Measurements from ENCODE around the gene IFITM1.
"Not testable (repeated sequence)": the region's sequence is repeated elsewhere in the genome, so short reads cannot be mapped to it uniquely, and the experiment has no call there.

Gene IFITM1

DNA sequence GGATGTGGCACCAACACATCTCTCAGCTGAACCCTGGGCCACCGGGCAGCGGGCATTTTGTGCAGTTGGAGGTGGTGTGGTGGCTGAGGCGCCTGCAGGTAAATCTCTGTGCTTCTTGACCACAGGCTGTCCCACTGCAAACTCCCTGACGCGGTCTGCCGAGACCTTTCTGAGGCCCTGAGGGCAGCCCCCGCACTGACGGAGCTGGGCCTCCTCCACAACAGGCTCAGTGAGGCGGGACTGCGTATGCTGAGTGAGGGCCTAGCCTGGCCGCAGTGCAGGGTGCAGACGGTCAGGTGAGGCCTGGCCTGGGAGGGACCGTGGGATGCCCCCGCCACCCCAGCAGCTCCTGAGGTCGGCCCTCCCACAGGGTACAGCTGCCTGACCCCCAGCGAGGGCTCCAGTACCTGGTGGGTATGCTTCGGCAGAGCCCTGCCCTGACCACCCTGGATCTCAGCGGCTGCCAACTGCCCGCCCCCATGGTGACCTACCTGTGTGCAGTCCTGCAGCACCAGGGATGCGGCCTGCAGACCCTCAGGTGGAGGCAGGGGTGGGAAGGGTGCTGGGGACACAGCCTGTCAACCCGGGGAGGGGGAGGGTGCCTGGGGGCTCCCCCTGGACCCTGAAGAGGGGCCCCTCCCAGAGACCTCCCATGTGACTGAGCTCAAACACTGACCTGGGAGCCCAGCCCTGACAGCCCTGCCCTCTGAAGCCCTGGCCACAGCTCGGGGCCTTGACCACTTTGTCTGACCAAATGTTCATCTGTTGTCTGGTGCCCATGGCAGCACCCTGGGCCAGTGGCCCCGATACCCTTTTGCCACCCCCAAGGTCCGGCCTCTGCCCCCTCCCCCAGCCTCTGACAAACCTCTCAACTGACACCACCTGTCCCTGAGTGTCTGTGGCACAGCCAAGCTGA is 29.5 kb upstream of the IFITM1 start:
- Histone ChIP-seq H3K9ac (ENCODE audit: insufficient read length, low read depth) (no peak overlapping the region), H3K27me3 (ENCODE audit: insufficient read depth, insufficient read length) (peaks cover 30% of the 10 kb centered on the region), H3K9me3 (ENCODE audit: insufficient read depth, low read length) (no peaks in the 10 kb centered on the region), H3K4me1 (ENCODE audit: insufficient read depth, insufficient read length) (peaks cover 10% of the 10 kb centered on the region), H3K4me3 (ENCODE audit: insufficient read length, low read depth) (no peak overlapping the region), H3K36me3 (ENCODE audit: insufficient read depth, insufficient read length, low read length) (no peaks in the 10 kb centered on the region)
- TF ChIP-seq YY1 (IDR thresholded peaks at IDR 0.05; ENCODE audit: insufficient read depth, insufficient read length) (no peak), SUZ12 (IDR thresholded peaks at IDR 0.05; ENCODE audit: extremely low read depth, insufficient read depth, insufficient read length) (no peak), ZNF274 (IDR thresholded peaks at IDR 0.05; ENCODE audit: low read depth, low read length) (no peak)
- DNase-seq (ENCODE audit: low read depth, low spot score) = no peak

DNA sequence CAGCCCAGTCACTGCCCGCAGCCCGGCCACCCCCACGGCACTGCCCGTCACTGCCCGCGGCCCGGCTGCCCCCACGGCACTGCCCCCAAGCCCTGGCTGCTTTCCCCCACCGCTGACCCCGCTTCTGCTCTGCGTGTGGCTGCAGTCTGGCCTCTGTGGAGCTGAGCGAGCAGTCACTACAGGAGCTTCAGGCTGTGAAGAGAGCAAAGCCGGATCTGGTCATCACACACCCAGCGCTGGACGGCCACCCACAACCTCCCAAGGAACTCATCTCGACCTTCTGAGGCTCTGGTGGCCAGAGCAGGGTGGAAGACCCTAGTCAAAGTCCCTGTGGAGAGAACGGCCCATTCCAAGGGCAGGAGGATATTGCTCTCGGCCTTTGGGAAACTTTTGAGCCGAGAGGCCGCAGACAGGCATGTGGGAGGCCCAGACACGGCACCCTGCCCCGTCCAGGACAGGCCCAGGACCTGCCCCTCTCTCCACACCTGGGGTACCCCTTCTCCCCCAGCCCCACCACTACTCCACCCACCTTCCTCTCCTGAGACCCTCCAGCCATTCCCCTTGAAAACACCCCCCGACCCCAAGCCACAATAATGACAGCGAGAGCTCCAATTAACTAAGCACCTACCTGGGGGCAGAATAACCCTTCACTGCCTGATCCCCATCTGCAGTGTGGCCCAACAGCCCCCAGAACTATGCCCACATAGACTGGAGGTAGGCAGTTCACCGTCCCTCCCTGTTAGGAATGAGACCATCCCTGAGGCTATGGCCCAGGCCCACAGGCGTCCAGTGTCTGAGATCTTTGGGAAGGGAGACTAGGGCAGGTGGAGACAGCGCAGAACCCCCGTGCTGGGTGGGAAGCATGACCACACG is 28.6 kb upstream of the IFITM1 start:
- no peak for TF ChIP-seq SUZ12 (IDR thresholded peaks at IDR 0.05; ENCODE audit: extremely low read depth, insufficient read depth, insufficient read length)
- no peak for TF ChIP-seq ZNF274 (IDR thresholded peaks at IDR 0.05; ENCODE audit: low read depth, low read length)
- TF ChIP-seq YY1 (IDR thresholded peaks at IDR 0.05; ENCODE audit: insufficient read depth, insufficient read length) = no peak
- peaks cover 16% of the 10 kb centered on the region for H3K4me1 ChIP-seq (ENCODE audit: insufficient read depth, insufficient read length)
- H3K36me3 ChIP-seq (ENCODE audit: insufficient read depth, insufficient read length, low read length) = peaks cover 6% of the 10 kb centered on the region
- no peaks in the 10 kb centered on the region for H3K9me3 ChIP-seq (ENCODE audit: insufficient read depth, low read length)
- H3K27me3 ChIP-seq (ENCODE audit: insufficient read depth, insufficient read length) = peaks cover 30% of the 10 kb centered on the region
- H3K9ac ChIP-seq (ENCODE audit: insufficient read length, low read depth) = peak overlapping the region; percentile 64
- H3K4me3 ChIP-seq (ENCODE audit: insufficient read length, low read depth) = no peak overlapping the region
- no peak for DNase-seq (ENCODE audit: low read depth, low spot score)

DNA sequence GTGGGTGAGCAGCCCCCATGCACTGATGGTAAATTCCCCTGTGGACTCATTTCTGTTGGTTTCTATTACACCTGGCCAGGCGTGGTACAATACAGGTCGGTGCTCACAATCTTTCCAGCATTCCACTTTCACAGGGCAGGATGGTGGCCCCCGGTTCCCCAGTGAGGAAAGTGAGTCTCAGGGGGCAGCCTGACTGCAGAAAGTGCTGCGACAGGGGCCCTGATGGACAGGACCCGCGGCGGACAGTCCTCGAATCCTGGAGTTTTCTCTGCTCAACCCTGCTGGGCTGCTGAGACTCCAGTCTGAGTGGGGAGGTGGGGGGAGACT is 28.0 kb upstream of the IFITM1 start:
- Histone ChIP-seq H3K9me3 (ENCODE audit: insufficient read depth, low read length) (no peaks in the 10 kb centered on the region), H3K4me3 (ENCODE audit: insufficient read length, low read depth) (no peak overlapping the region), H3K9ac (ENCODE audit: insufficient read length, low read depth) (peak overlapping the region; percentile 64), H3K4me1 (ENCODE audit: insufficient read depth, insufficient read length) (peaks cover 22% of the 10 kb centered on the region), H3K27me3 (ENCODE audit: insufficient read depth, insufficient read length) (peaks cover 26% of the 10 kb centered on the region), H3K36me3 (ENCODE audit: insufficient read depth, insufficient read length, low read length) (peaks cover 12% of the 10 kb centered on the region)
- no peak for DNase-seq (ENCODE audit: low read depth, low spot score)
- no peak for TF ChIP-seq YY1 (IDR thresholded peaks at IDR 0.05; ENCODE audit: insufficient read depth, insufficient read length)
- no peak for TF ChIP-seq SUZ12 (IDR thresholded peaks at IDR 0.05; ENCODE audit: extremely low read depth, insufficient read depth, insufficient read length)
- TF ChIP-seq ZNF274 (IDR thresholded peaks at IDR 0.05; ENCODE audit: low read depth, low read length) = no peak

DNA sequence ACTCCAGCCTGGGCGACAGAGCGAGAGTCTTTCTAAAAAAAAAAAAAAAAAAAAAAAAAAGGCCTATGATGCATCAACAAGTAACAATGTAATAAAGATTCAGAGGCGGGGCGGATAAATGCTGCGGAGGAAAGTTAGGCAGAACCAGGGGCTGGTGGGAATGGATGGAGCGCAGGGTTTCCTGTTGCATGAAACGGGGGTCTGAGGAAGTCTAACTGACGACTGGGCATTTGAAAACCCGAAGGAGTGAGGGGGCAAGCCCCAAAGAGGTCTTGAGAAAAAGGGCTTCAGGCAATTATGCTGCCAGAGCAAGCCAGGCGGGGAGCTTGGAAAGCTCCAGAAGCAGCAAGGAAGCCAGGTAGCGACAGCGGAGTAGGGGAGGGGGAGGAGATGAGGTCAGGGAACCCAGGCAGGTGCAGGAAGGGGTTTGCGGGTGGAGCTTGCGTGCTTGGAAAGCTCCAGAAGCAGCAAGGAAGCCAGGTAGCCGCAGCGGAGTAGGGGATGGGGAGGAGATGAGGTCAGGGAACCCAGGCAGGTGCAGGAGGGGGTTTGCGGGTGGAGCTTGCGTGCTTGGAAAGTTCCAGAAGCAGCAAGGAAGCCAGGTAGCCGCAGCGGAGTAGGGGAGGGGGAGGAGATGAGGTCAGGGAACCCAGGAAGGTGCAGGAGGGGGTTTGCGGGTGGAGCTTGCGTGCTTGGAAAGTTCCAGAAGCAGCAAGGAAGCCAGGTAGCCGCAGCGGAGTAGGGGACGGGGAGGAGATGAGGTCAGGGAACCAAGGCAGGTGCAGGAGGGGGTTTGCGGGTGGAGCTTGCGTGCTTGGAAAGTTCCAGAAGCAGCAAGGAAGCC is 26.6 kb upstream of the IFITM1 start:
- H3K4me3 ChIP-seq (ENCODE audit: insufficient read length, low read depth); H3K9me3 ChIP-seq (ENCODE audit: insufficient read depth, low read length); DNase-seq (ENCODE audit: low read depth, low spot score): not testable (repeated sequence)
- H3K36me3 ChIP-seq (ENCODE audit: insufficient read depth, insufficient read length, low read length) = peaks cover 19% of the 10 kb centered on the region
- H3K27me3 ChIP-seq (ENCODE audit: insufficient read depth, insufficient read length) = peaks cover 17% of the 10 kb centered on the region
- H3K9ac ChIP-seq (ENCODE audit: insufficient read length, low read depth) = peak overlapping the region; percentile 90
- peaks cover 28% of the 10 kb centered on the region for H3K4me1 ChIP-seq (ENCODE audit: insufficient read depth, insufficient read length)

DNA sequence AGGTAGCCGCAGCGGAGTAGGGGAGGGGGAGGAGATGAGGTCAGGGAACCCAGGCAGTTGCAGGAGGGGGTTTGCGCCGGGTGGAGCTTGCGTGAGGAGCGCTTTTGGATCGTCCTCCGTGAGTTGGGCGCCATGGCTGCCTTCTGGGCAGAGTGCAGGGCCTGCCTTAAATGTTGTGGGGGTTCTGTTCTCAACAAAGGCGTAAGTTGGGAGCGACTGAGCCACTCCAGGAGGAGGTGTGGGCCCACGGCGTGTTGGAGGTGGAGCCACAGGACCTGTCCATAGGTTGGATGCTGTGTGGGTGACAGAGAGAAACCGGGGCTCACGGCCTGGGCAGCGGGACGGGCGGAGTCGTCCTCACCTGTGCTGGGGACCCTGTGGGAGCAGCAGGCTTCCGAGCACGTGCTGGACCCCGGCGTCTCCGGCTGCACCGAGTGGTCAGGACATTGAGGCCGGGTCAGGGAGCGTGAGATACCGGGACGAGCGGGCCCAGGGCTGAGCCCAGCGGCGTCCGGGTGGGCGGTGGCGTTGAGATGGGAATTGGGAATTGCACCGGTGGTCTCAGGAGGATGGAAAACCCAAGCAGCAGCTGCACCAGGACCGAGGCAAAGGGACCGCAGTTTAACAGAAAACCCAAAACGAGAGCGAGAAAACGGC is 25.9 kb upstream of the IFITM1 start:
- peaks cover 28% of the 10 kb centered on the region for H3K4me1 ChIP-seq (ENCODE audit: insufficient read depth, insufficient read length)
- peak overlapping the region; percentile 90 for H3K9ac ChIP-seq (ENCODE audit: insufficient read length, low read depth)
- H3K4me3 ChIP-seq (ENCODE audit: insufficient read length, low read depth) = peak overlapping the region; percentile 59
- no peak for DNase-seq (ENCODE audit: low read depth, low spot score)
- H3K27me3 ChIP-seq (ENCODE audit: insufficient read depth, insufficient read length) = peaks cover 17% of the 10 kb centered on the region
- peaks cover 26% of the 10 kb centered on the region for H3K36me3 ChIP-seq (ENCODE audit: insufficient read depth, insufficient read length, low read length)
- TF ChIP-seq SUZ12 (IDR thresholded peaks at IDR 0.05; ENCODE audit: extremely low read depth, insufficient read depth, insufficient read length) (no peak), ZNF274 (IDR thresholded peaks at IDR 0.05; ENCODE audit: low read depth, low read length) (no peak), YY1 (IDR thresholded peaks at IDR 0.05; ENCODE audit: insufficient read depth, insufficient read length) (no peak)
- no peaks in the 10 kb centered on the region for H3K9me3 ChIP-seq (ENCODE audit: insufficient read depth, low read length)

DNA sequence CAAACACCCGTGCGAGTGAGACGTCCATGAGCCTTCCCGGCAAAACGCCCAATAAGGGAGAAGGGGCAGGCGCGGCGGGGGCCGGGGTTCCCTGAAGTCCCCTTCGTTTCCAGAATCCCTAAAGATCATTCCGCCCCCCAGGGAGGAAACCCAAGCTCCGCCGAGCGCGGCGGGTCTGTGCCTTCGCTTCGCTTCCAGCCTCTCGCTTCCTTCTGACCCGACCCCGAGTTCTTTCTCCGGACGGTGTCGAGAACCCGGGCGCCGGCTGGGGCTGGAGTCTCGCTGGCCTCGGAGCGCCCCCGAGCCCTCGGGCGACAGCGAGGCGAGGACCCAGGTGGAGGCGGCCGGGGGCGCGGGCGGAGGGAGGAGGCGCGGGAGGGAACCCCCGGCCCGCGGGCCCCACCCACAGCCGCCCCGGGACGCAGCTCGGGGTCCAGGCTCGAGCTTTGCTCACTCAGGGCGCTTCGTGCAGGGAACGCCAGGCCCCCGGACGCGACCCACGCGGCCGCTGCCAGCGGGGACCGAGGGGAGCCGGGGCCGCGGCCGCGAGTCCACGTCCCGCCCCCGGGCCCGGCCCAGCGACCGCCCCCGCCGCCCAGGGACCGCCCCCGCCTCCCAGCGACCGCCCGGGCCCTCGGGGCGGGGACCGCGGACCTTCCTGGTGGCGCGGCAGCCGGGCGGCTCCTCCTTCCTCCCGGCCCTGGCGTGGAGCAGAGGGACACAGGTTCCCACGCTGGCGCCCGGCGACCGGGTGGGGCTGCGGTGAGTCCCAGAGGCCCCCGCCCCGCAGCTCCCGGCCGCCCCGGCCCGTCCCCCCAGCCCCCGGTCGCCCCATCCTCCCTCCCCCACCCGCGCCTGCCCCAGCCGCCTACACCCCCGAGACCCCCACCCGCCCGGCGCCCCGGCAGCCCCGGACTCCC is 25.1 kb upstream of the IFITM1 start, which contains the start of gene PGGHG:
Gene PGGHG (plus strand): TSS at position 649 of the 920 bp plus-strand sequence. CDS start 691 bp downstream, outside the sequence.
- no peak for TF ChIP-seq ZNF274 (IDR thresholded peaks at IDR 0.05; ENCODE audit: low read depth, low read length)
- TF ChIP-seq YY1 (IDR thresholded peaks at IDR 0.05; ENCODE audit: insufficient read depth, insufficient read length) = no peak
- TF ChIP-seq SUZ12 (IDR thresholded peaks at IDR 0.05; ENCODE audit: extremely low read depth, insufficient read depth, insufficient read length) = no peak
- peaks cover 31% of the 10 kb centered on the region for H3K4me1 ChIP-seq (ENCODE audit: insufficient read depth, insufficient read length)
- peak within 1 kb of the TSS; percentile 90 for H3K9ac ChIP-seq (ENCODE audit: insufficient read length, low read depth)
- H3K4me3 ChIP-seq (ENCODE audit: insufficient read length, low read depth) = peak within 1 kb of the TSS; percentile 59
- peaks cover 33% of the 10 kb centered on the region for H3K36me3 ChIP-seq (ENCODE audit: insufficient read depth, insufficient read length, low read length)
- DNase-seq (ENCODE audit: low read depth, low spot score) = no peak
- no peaks in the 10 kb centered on the region for H3K9me3 ChIP-seq (ENCODE audit: insufficient read depth, low read length)
- H3K27me3 ChIP-seq (ENCODE audit: insufficient read depth, insufficient read length) = peaks cover 17% of the 10 kb centered on the region
